A549 treated with AZD9567 at 1 μM for 4 hours (cell line): ENCODE data around the gene PRAME. TPM values are rescaled to one million over a fixed set of nuclear protein-coding genes. Genes with fewer than 3 reads are reported as not detected.

Experiments
- total RNA-seq: library from RNA; stranded (reverse); fragments of 200-300 nt; extraction: Qiagen RNA extraction; gene quantifications from 5 replicates; pipeline ENCODE4 v1.2.3, GENCODE V29; 2022; ENCODE audit not compliant: insufficient read depth

The PRAME gene, protein sequence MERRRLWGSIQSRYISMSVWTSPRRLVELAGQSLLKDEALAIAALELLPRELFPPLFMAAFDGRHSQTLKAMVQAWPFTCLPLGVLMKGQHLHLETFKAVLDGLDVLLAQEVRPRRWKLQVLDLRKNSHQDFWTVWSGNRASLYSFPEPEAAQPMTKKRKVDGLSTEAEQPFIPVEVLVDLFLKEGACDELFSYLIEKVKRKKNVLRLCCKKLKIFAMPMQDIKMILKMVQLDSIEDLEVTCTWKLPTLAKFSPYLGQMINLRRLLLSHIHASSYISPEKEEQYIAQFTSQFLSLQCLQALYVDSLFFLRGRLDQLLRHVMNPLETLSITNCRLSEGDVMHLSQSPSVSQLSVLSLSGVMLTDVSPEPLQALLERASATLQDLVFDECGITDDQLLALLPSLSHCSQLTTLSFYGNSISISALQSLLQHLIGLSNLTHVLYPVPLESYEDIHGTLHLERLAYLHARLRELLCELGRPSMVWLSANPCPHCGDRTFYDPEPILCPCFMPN
- total RNA-seq: 83.4 to 132 TPM (median 93.8 TPM) in 5 replicates

DNA sequence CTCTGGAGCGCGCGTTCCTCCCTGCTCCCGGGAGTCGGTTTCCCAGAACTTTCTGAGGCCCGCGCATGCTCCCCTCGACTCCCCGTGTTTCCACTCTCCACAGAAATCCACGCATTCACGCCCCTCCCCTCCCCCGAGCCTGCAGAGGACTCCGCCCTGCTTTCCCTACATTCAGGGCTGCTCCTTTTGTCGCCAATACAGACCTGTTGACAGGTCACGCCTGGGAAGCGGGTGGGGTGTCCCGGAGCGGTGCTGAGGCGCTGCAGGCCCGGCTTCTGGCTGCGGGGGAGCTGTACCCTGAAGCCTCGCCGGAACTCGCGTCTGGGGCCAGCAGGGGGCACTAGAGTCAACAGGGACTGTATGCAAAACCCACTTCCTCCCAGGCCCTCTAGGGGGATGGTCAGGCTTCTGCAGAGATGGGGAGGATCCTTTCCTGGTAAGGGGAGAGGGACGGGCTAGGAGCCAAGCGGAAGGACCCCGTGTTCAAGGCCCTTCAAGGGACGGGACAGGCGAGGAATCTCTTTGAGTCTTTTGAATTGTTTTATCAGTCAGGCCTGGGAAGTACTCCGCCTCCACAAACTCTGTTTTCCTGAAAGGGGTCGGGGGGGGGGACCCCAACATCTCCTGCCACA is at the start of gene PRAME:
TSS of gene PRAME (minus strand) at position 294 of the 632 bp plus-strand sequence. CDS start 2,433 bp downstream, outside the sequence.

DNA sequence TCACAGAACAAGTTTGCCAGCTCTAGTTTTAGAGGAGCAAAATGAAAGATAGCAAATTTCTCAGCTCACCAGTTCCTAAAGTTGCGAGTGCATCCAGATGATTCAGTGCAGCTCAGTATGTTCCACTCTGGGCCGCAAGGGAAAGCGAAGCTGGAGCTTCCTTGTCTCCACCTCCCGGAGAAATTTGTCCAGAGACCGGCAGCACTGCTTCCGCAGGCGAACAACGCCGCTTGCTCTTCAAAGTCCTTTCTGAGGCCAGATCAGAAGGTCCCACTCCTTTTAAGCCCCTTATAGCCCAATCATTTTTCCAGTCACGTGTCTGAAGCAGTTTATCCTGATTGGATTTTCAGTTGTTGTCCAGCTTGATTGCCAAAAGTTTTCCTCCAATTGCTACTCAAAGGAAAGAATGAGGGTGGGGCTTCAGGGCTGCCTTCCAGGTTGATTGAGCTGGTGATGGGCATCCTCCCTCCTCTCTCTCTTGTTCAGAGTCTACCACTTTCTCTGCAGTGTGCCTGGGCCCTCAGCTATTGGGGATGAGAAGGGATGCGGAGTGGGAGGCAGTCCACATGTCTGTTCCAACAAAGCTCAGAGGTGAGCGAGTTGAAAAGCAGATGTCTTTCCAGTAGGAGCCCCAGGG is 38.9 kb downstream of the PRAME start, which contains the start of gene ZNF280A:
TSS of gene ZNF280A (minus strand) at position 251 of the 637 bp plus-strand sequence. CDS start 4,640 bp downstream, outside the sequence.

DNA sequence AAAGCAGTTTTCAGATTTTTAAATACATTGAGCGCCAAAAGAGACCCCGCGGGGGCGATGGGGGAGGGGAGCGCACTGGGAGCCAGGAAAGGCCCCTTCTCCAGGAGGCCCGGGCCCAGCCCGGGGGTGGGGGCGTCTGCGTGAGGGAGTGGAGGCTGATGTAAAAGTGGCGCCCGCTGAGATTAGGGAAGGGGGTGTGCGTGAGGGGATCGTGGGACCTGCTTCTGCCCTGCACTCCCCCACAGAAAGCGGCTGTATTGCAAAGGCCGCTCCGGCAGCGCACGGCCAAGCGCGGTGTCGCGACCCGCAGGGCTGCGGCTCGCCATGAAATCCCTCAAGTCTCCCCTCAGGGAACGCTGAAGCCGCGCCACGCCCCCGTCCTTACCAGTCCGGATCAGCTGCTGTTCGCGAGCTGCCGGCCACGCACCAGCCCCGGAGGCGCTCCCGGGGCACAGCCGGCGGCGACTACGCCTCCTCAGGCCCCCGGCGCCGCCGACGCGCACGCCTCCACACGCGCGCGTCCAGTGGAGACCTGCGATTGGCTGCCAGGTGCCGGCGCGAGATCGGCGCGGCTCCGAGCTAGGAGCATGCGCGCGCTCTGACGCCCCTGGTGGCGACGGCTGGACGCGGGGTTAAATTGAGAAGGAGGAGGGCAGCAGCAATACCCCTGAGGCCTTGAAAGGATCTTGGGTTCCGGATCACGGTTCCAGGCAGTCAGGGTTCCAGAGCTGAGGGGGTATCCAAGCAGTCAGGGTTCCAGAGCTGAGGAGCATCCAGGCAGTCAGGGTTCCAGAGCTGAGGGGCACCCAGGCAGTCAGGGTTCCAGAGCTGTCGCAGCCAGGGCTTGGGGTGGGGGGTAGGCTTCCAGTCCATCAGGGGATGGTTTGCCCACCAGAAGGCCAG is 50.5 kb downstream of the PRAME start, which contains the start of gene ZNF280B:
TSS of gene ZNF280B (minus strand) at position 469 of the 903 bp plus-strand sequence. CDS start 19,344 bp downstream, outside the sequence.

Other genes starting within 250 kb of the PRAME start
- 1.4 to 4.2 TPM (median 1.6 TPM) in 5 replicates for gene ZNF280B, start 50.5 kb downstream of the PRAME start, total RNA-seq
- gene ZNF280A, start 39.0 kb downstream of the PRAME start, total RNA-seq: 2.5 to 3.5 TPM (median 3.0 TPM) in 5 replicates
- not detected in 5 replicates for gene GGTLC2, start 85.3 kb upstream of the PRAME start, total RNA-seq